ENCODE data around the gene TENT4B.

TENT4B gene

GRCh38 chr16:50273382-50273690 lies 120.2 kb downstream of the TENT4B start:
- DNase-seq, result no peak

GRCh38 chr16:50273888-50274325 lies 120.8 kb downstream of the TENT4B start:
- peak; percentile 43 for DNase-seq

- DNase-seq, result peak; percentile 64
These were observed 121.4 kb downstream of the TENT4B start for GRCh38 chr16:50274326-50275097.

GRCh38 chr16:50275098-50275415 lies 122.0 kb downstream of the TENT4B start:
- peak; percentile 31 for DNase-seq

- peak; percentile 18 for DNase-seq
These were observed 122.6 kb downstream of the TENT4B start for GRCh38 chr16:50275428-50276325.

GRCh38 chr16:50276326-50276640 lies 123.2 kb downstream of the TENT4B start:
- DNase-seq, result no peak

- no peak for DNase-seq
These were observed 123.9 kb downstream of the TENT4B start for GRCh38 chr16:50276801-50277555.

- DNase-seq, result no peak
These were observed 125.1 kb downstream of the TENT4B start for GRCh38 chr16:50278251-50278650.

- no peak for DNase-seq
These were observed 126.4 kb downstream of the TENT4B start for GRCh38 chr16:50279504-50279865.

- DNase-seq, result no peak
These were observed 127.8 kb downstream of the TENT4B start for GRCh38 chr16:50280932-50281331.
